Activated CD8-positive, alpha-beta memory T cell treated with anti-CD3 and anti-CD28 coated beads for 36 hours (primary cell): ENCODE data around the gene PGF. TPM values are rescaled to one million over a fixed set of nuclear protein-coding genes. Genes with fewer than 3 reads are reported as not detected.
"Not testable (repeated sequence)": the region's sequence is repeated elsewhere in the genome, so short reads cannot be mapped to it uniquely, and the experiment has no call there.

ENCODE experiments used
- CTCF ChIA-PET: fragments of 350-600 bp; sonication (Branson Sonifier 250); formaldehyde crosslinking; loops from one replicate; lab custom pipeline; 2021; ENCODE audit warnings: antibody characterized with exemption; lab: Charles Lee
- POLR2A ChIA-PET: fragments of 350-600 bp; sonication (Branson Sonifier 250); formaldehyde crosslinking; loops from one replicate; lab custom pipeline; 2021; ENCODE audit warnings: antibody characterized with exemption; lab: Charles Lee
- total RNA-seq, 2 experiments: library from RNA; stranded (reverse); gene quantifications; one replicate each; pipeline ENCODE4 v1.2.3, GENCODE V29; 2021

Gene PGF
- total RNA-seq, 2 experiments from 2014 or later = 0.17 TPM; not detected in 1

DNA sequence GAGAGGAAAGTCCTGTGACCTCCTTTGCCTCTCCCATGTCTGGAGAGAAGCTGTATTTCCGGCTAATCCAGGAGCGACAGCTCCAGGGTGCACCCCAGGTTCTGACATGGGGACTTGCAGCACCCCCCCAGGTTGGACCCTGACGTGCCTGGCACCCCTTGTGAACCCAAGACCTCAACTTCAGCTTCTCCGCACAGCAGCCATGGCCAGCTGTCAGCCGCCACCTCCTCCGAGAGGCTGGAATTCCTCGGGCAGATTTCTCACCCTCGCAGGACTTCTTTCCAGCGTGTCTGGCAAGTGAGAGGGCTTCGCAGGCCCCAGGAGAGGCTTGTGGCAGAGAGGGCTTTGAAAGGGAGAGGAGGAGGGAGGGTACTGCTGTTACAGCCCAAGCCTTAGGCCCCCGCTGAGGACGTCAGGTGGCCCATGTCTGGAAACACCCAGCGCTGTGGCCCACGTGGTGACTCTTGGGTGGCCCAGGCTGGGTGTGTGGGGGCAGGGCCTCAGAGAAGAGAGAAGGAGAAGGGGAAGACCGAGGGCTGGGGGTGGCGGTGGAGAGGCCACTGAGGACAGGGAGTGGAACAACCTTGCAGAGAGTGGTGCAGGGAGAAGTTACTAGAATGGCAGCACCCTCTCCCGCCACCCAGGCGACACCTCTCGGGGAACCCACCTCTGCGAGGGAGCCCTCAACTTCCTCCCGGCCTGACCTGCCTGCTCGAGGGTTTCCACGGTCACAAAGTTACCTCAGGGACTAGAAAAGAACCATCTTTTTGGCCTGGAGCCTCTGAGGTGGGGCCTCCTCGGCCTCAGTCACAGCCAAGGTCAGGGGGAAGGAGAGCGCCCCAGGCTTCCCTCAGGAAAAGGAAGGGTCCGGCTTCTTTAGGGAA lies 20.7 kb downstream of the PGF start:
- ChIA-PET POLR2A (no interaction called here), CTCF (no interaction called here)

DNA sequence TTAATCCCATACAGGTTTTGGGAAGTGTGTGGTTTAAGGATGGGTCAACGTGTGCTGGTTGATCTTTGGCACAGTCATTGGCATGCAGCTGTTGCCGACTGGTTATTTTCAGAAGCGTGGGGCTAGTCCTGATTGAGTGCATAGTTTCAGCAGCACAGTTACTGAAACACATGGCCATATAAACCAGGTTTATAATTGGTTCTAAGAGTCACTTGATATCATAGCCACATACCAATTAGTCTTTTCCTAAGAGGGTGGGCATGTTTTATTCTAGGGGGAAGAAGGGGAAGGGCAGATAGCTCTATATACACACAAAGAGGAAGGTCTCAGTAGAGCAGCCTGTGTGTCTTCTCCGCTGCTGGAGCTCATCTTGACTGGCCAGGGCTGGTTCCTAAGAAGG lies 21.4 kb downstream of the PGF start:
- POLR2A ChIA-PET = no interaction called here
- CTCF ChIA-PET = no interaction called here

DNA sequence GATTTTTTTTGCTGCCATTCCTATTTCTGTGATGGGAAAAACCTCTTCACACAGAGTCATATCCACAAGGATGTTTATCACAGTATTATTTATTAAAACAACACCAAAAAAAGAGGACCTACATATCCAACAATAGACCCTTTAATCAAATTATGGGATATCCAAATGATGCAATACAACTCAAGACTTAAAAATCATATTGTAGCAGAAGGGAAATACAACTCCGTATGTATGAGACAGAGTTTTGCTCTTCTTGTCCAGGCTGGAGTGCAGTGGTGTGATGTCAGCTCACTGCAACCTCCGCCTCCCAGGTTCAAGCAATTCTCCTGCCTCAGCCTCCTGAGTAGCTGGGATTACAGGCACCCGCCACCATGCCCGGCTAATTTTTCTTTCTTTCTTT lies 22.5 kb downstream of the PGF start:
- CTCF ChIA-PET, POLR2A ChIA-PET: not testable (repeated sequence)

DNA sequence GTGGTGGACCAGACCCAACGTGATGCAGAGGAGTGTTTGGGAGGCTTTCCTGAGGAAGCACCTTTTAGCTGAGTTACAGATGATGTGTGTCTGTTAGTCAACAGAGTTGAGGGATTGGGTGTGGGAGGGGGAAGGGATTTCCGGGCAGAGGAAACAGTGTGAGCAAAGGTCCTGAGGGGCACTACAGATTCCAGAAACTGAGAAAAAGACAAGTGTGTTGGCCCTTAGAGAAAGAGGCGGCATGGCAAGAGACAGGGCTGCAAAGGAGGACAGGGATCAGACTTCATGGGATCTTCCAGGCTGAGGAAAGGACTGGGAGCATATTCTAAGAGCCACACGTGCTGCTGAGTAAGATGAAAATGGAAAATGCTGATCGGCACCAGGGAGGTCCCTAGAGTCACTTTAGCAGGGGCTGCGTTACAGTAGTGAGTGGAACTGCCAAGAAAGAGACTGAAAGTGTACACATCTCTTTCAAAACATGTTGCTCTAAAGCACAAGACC lies 22.9 kb downstream of the PGF start:
- POLR2A ChIA-PET = no interaction called here
- CTCF ChIA-PET = no interaction called here

DNA sequence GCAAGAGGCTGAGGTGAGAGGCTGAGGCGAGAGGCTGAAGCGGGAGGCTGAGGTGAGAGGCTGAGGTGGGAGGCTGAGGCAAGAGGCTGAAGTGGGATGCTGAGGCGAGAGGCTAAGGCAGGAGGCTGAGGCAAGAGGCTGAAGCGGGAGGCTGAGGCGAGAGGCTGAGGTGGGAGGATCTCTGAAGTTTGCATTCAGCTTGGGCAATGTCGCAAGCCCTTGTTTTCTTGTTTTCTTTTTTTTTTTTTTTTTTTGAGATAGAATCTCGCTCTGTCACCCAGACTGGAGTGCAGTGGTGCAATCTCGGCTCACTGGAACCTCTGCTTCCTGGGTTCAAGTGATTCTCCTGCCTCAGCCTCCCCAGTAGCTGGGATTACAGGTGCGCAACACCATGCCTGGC lies 23.7 kb downstream of the PGF start:
- POLR2A ChIA-PET = interaction anchor here (0.5 kb wide), 1 partner anchor 55 kb away, joined by 5 read pairs; no protein-coding TSS in a partner anchor
- CTCF ChIA-PET = interaction anchor here (1.1 to 1.2 kb wide), 2 partner anchors 26 to 71 kb away, joined by 3 read pairs; no protein-coding TSS in a partner anchor

DNA sequence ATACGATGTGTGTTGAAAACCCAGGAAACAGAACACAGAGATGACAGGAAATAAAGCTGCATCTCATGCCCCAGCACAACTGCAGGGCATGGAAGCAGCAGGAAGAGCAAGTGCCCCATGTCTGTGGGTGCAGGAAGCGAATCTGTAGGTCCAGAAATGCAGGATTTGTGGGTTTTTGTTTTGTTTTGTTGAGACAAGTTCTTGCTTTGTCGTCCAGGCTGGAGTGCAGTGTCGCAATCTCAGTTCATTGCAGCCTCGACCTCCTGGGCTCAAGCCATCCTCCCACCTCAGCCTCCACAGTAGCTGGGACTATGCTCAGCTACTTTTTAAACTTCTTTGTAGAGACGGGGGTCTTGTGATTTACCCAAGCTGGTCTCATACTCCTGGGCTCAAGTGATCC lies 26.2 kb downstream of the PGF start:
- ChIA-PET CTCF (no interaction called here), POLR2A (no interaction called here)

DNA sequence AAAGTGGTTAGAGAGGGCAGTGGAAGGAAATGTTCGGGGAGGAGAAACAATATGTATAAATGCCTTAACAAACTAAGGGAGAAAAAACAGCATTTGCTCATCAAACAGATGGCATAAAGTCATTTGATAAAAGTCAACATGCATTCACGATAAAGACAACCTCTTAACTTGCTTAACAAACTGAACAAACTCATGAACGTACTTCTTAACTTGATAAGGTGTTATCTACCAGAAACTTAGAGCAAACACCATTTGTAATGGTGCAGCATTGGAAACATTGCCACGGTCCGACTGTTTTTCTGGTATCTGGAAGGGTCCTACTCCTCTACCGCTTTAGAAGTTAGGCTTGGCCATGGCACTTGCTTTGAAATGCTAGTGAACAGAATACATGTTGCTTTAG lies 28.2 kb downstream of the PGF start:
- ChIA-PET CTCF (no interaction called here), POLR2A (no interaction called here)

DNA sequence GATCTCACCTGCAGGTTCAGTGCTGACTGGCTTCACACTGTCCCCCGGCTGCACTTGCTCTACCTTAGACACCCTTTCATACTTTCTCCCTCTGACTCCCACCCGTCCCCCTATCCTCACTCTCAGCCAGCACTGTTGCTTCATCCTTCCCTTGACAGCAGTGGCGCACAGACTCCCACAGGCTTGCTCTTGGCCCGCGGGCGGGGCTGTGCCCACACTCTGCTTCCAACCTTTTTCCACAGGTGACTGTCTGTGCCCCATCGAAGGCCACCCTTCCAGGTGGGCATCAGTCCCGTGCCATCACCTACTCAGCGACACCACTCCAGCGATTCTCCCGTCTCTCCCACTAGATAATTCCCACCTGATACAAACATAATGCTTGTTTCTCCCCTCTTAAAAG lies 31.3 kb downstream of the PGF start:
- CTCF ChIA-PET = interaction anchor here (1.8 to 3.6 kb wide), 2 partner anchors 18 to 63 kb away, joined by 8 to 17 read pairs; no protein-coding TSS in a partner anchor
- POLR2A ChIA-PET = interaction anchor here (1.4 kb wide), 1 partner anchor 18 kb away, joined by 3 read pairs; no protein-coding TSS in a partner anchor

DNA sequence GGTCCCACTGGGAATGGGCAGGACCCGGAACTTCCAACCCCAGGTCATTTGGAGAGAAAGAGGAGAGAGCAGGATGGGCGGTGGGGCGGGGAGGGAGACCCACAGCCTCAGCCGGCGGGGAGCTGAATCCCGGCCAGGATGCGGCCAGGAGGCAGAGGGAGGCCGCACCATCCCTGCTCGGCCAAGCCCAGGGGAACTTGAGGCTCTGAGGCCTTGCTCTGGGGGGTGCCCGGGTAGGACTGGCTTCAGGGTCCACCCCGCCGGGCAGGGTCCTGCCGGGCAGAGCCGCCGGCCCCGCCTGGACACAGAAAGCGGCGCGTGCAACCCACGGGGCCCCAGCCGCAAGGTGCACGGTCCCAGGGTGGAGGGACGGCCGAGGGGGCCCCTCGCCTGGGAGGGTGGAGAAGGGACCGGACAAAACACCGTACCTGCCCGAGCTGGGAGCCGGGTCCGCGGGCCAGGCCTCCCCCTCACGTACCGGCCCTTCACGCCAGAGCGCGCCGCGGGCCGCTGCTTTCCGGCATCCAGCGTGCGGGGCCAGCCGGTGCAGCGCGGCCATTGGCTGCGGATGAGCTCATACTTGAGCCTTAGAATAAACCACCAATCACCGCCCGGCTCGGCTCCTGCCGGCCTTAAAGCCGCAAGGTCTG lies 32.5 kb downstream of the PGF start, which contains the start of gene RPS6KL1:
Gene RPS6KL1, minus strand, starts transcription at position 509 of the 650 bp plus-strand sequence. CDS start 1,719 bp downstream, outside the sequence.
- CTCF ChIA-PET = interaction anchor here (0.9 to 3.6 kb wide), 6 partner anchors 15 to 166 kb away, joined by 3 to 17 read pairs (median 4); no protein-coding TSS in a partner anchor
- POLR2A ChIA-PET = interaction anchor here (0.5 to 1.4 kb wide), 6 partner anchors 19 to 619 kb away, joined by 3 read pairs; partner anchors contain the start of gene MLH3

DNA sequence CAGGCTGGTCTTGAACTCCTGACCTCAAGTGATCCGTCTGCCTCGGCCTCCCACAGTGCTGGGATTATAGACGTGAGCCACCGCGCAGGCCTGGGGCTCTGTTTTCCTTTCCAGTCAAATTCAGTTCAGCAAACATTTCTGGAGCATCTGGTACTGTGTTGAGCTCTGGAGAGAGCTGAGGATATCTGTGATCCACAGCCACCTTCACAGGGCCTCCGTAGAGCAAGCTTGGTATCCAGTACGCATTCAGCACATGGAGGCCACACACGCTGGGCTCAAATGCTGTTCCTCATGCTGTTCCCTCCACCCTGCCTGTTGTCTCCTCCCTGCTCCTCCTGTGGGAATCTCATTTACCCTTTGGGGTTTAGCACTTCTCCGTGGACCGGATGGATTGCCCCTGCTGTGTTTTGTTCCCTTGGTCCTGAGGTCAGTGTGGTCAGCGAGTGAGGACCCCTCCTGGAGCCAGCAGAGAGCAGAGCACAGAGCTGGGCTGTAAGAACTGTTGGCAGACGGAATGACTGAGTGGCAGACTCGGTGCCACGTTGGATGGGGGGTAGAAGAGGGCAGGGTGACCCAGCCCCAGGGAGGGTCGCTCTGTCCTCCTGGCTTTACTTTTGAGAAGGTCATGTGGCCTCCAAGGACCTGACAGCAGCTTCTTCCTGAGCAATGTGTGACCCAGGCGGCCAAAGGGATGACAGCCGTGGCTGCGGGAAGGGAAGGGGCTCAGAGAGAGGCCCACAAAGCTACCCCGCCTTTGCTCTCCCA lies 33.2 kb downstream of the PGF start:
- POLR2A ChIA-PET = interaction anchor here (0.5 to 1.3 kb wide), 4 partner anchors 54 to 647 kb away, joined by 3 read pairs; partner anchors contain the start of gene MLH3

DNA sequence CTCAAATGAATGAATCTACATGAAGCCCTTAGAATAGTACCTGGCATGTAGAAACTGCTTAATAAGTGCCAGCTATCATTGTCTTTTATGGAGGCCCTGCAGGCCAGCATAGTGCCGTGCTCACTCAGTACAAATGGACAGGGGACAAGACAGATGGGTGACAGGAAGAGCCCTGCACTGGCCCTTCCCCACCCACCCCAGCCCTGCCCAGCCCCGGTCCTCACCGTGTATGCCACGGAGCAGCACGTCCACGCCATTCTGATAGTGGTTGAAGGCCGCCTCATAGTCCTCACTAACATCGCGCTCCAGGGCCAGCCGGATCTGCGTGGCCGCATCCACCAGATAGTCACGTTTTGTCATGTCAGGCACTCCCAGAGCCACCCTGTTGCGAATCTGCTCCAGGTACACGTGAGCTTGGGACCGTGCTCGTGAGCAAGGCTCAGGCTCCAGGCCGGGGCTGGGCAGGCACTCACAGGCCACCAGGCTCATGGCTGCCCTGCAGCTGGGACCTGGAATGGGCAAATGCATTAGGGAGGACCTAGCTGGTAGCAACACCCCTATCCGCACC lies 34.3 kb downstream of the PGF start:
- POLR2A ChIA-PET = interaction anchor here (0.6 kb wide), 1 partner anchor 497 kb away, joined by 4 read pairs; no protein-coding TSS in a partner anchor
- CTCF ChIA-PET = interaction anchor here (1.4 to 3.6 kb wide), 2 partner anchors 11 to 16 kb away, joined by 3 to 17 read pairs; no protein-coding TSS in a partner anchor

More for the DNA sequence above, 33.2 kb downstream of the PGF start:
- CTCF ChIA-PET = interaction anchor here (1.0 to 3.6 kb wide), 6 partner anchors 12 to 166 kb away, joined by 3 to 17 read pairs (median 3); no protein-coding TSS in a partner anchor

DNA sequence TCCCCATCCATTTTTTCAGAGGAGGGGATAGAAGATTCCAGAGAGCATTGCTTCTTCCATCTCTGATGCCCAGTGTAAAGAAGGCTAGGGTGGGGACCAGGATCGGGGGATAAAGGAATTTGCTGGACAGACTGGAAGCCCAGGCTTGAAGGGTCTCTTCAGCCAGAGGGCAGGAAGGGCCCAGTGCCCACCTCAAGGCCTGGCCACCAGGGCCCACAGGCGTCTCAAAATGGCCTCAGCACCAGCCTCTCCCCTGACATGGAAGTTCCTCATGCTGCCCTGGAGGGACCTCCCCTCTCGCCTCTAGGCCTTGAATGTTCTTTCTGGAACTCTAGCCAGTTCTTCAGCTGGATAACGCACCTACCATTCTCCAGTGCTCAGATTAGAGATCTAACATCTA lies 35.1 kb downstream of the PGF start:
- ChIA-PET CTCF (no interaction called here), POLR2A (no interaction called here)

DNA sequence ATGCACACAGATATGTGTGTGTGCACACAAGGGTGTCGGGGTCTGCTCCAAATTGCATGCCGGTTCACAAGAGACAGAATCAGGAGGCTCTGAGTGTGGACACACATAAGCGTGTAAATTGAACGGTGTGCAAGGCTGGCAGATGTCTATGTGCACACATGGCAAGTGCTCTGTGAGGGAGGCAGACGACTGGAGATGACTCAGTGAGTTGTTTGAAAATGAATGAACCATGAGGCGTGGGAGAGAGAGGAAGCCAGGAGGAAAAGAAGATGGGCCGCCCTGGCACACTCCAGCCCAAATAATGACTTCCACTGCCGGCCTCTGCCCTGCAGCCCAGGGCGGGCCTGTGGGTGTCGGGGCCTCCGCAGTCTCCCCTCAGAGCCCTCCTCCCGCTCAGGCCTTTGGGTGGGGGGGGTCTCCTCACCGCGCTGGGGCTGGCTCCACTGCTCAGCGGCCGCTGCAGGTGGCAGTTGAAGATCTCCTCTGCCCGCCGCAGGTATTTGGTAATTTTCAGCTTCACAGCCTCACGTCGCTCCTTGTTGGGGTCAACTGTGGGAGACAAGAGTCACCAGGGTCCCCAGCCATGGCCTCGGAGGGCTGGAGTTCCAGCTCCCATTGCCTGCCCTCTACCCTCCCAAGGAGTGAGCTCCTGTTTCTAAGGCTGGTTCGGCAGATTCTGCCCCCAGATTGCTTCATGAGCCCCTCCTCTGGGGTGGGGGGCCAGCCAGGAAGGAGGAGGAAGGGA lies 35.8 kb downstream of the PGF start:
- CTCF ChIA-PET = no interaction called here
- POLR2A ChIA-PET = no interaction called here

DNA sequence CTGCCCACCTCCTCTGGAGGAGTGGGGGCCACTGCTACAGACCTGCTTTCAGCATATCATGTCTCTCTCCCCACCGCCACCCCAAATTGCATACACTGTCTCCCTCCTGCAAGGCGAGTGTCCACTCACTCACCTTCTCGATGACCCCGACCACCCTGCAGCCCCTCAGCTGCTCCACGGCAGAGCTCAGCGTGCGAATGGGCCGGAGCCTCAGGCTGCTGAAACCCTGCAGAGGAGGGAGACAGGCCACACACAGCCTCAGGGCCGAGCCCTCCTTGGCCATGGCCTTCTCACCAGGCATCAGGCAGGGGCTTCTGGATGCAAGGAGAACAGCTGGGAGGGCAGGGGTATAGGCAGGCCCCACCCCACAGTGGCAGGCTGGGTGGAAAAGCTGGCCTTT lies 37.0 kb downstream of the PGF start:
- CTCF ChIA-PET = no interaction called here
- POLR2A ChIA-PET = no interaction called here

DNA sequence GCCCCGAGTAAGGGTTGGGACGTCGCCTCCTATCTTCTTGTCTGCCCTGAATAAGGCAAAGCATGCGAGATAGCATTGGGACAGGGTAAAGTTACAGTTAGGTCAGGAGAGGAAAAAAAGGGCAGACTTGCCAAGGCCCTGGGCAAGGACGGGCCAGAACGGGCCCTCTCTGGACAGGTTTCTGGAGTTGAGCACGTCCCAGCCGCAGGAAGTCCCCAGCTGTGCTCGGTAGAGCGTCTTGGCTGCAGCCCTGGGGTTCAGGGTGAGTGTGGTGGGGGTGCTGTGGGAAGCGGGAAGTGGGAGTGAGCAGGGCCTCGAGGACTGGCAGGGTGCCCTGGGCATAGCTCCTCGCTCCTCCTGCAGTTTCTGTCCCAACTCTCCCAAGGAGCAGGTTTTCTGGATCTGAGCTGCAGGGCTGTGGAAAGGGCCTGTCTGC lies 37.7 kb downstream of the PGF start:
- ChIA-PET POLR2A (no interaction called here), CTCF (no interaction called here)

DNA sequence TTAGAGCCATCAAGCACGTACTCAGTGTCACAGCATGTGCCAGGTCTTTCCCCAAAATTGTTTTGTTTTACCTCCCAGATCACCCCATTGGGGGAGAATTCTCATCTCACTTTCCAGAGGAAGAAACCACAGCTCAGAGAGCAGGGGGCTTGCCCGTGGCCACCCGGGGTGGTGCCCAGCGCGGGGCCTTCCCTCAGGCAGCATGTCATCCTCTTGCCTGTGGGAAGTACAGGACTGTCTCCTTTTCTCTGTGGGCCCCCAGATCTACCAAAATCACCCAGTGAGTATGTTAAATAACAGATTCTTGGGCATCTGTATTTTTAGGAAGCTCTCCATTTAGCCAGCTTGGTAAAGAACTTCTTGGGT lies 38.2 kb downstream of the PGF start:
- ChIA-PET CTCF (interaction anchor here (1.1 kb wide), 1 partner anchor 12 kb away, joined by 3 read pairs; no protein-coding TSS in a partner anchor), POLR2A (no interaction called here)

DNA sequence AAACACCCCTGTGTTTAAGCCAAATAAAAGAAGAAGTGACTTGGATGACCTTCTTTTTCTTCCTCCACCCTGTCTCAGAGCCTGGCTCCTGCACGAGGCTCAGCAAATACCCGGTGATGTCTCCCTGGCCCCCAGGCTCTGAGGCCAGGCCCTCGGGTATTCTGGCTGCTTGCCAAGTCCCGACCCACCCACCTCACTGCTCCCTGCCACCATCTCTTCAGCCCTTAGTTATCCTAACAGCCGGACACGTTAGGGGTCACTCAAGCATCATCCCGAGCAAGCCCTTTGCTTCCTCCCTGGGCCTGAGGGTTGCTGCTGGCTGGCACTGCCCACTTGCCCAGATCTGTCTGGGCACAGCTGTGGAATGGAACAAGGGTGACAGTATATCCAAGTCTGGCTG lies 39.6 kb downstream of the PGF start:
- POLR2A ChIA-PET = no interaction called here
- CTCF ChIA-PET = interaction anchor here (1.1 kb wide), 1 partner anchor 10 kb away, joined by 3 read pairs; no protein-coding TSS in a partner anchor

DNA sequence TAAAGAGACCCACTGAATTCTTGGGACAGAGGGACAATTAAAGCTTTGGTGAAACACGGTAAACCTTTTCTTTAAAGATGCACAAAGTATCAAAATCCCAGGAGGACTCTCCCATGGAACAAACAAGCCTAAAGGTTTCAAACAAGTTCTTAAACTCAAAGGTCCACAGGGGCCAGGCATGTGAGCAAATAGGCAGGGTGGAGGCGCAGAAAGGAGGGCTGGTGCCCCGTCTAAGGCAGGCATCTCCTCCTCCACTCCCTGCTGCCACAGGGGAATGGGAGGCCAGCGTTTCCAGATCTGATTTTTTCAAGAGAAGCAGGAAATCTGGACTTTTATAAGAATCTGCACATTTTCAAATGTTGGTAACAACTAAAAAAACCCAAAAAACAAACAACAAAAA lies 40.0 kb downstream of the PGF start:
- CTCF ChIA-PET = no interaction called here
- POLR2A ChIA-PET = no interaction called here
